K562 (cell line): ENCODE results near the gene PAQR4. TPM values are rescaled to one million over a fixed set of nuclear protein-coding genes. Genes with fewer than 3 reads are reported as not detected.
A peak's percentile ranks its signal among the peaks of the same experiment; 100 is the strongest.

ENCODE experiments used
- CTCFL ChIP-seq: IDR thresholded peaks from 2 replicates; pipeline ENCODE4 v1.6.1; 2011; ENCODE audit warnings: borderline replicate concordance, low read depth, mild to moderate bottlenecking, moderate library complexity, low read length; ENCODE audit not compliant: insufficient read depth, poor library complexity, severe bottlenecking
- DDX20 ChIP-seq: fragments of 450-650 bp; IDR thresholded peaks from 2 replicates; pipeline ENCODE4 v1.6.1; 2016; ENCODE audit warnings: missing genetic modification characterization, low read depth, mild to moderate bottlenecking, missing compliant biosample characterization, moderate library complexity
- FOS ChIP-seq: IDR thresholded peaks from 3 replicates; pipeline ENCODE4 v1.6.1; 2011; ENCODE audit not compliant: insufficient read length; ENCODE audit errors: extremely low read depth
- HBP1 ChIP-seq: fragments of 450-650 bp; formaldehyde crosslinking; IDR thresholded peaks from 2 replicates; pipeline ENCODE4 v1.4.0; 2022; ENCODE audit warnings: missing genetic modification characterization
- ILK ChIP-seq: fragments of 450-650 bp; IDR thresholded peaks from 2 replicates; pipeline ENCODE4 v1.6.1; 2016; ENCODE audit warnings: missing genetic modification characterization, low read depth, mild to moderate bottlenecking, missing compliant biosample characterization, moderate library complexity, borderline replicate concordance
- MECOM ChIP-seq: fragments of 250-450 bp; sonication (Bioruptor Pico); IDR thresholded peaks from 2 replicates; pipeline ENCODE4 v1.8.0; 2022; ENCODE audit warnings: inconsistent platforms
- RAD21 ChIP-seq, 2 experiments: fragments of 250-450 bp in 1 of 2; fragments of 450-650 bp in 1 of 2; sonication (Bioruptor Pico) in 1 of 2; formaldehyde crosslinking in 1 of 2; IDR thresholded peaks in 1 of 2; conservative IDR thresholded peaks in 1 of 2; 2 replicates each; pipeline versions ENCODE4 v1.4.0 to v1.8.0; 2020 to 2022; ENCODE audit warnings: mild to moderate bottlenecking in 2 of 2, moderate library complexity in 1 of 2
- RB1 ChIP-seq: fragments of 450-650 bp; IDR thresholded peaks from 2 replicates; pipeline ENCODE4 v1.6.1; 2017; ENCODE audit warnings: low read depth, mild to moderate bottlenecking
- RNF219 ChIP-seq: fragments of 250-450 bp; sonication (Bioruptor Pico); IDR thresholded peaks from 2 replicates; pipeline ENCODE4 v1.5.0; 2022; ENCODE audit warnings: mild to moderate bottlenecking
- SAP30 ChIP-seq: fragments of 200-600 bp; sonication (generic); IDR thresholded peaks from 2 replicates; pipeline ENCODE4 v1.6.1; 2012; ENCODE audit warnings: borderline replicate concordance, low read depth, mild to moderate bottlenecking, moderate library complexity, low read length, control low read depth, inconsistent platforms; ENCODE audit not compliant: insufficient read depth, poor library complexity, severe bottlenecking
- SNRNP70 ChIP-seq: fragments of 200-400 bp; formaldehyde crosslinking; optimal IDR thresholded peaks from 2 replicates; pipeline ENCODE3; 2017; ENCODE audit warnings: low read depth, low read length
- TEAD1 ChIP-seq, 2 experiments: fragments of 450-650 bp in 1 of 2; sonication (generic) in 1 of 2; formaldehyde crosslinking; IDR thresholded peaks; 2 replicates each; pipeline versions ENCODE4 v1.4.0 to v1.8.0; 2020 to 2022; ENCODE audit warnings: mild to moderate bottlenecking in 2 of 2, missing genetic modification reagents in 1 of 2
- ZNF165 ChIP-seq: fragments of 250-450 bp; sonication (Bioruptor Pico); IDR thresholded peaks from 2 replicates; pipeline ENCODE4 v1.4.0; 2020; ENCODE audit warnings: borderline replicate concordance
- ZNF695 ChIP-seq: fragments of 450-650 bp; formaldehyde crosslinking; IDR thresholded peaks from 2 replicates; pipeline ENCODE4 v1.4.0; 2020; ENCODE audit warnings: mild to moderate bottlenecking, moderate library complexity
- polyA plus RNA-seq, 8 experiments: library from polyadenylated mRNA; depleted of rRNA in 4 of 8; stranded (reverse) in 5 of 8; unstranded in 3 of 8; fragments of >200 nt; fragmentation: Nextera tagmentation in 2 of 8; fragmentation: Illumina TruSeq in 1 of 8; extraction: Ambion mirVana in 2 of 8; extraction: Trizol in 1 of 8; gene quantifications; 2 replicates each; pipeline versions ENCODE4 v1.2.1 to v1.2.3, GENCODE V29; 2011 to 2014; ENCODE audit warnings: inconsistent platforms in 1 of 8, missing spikeins in 1 of 8
- total RNA-seq, 7 experiments: library from RNA; depleted of rRNA in 6 of 7; stranded (reverse); fragments of >200 nt in 6 of 7; fragmentation: Illumina TruSeq in 2 of 7; extraction: Trizol in 2 of 7; gene quantifications; 2 replicates each; pipeline versions ENCODE4 v1.2.1 to v1.2.3, GENCODE V29; 2011 to 2021; ENCODE audit warnings: low replicate concordance in 1 of 7
- TF ChIP-seq, protein P1 (sequence below): fragments of 450-650 bp; formaldehyde crosslinking; conservative IDR thresholded peaks from 2 replicates; pipeline ENCODE4 v1.4.0; 2022; ENCODE audit warnings: mild to moderate bottlenecking, missing genetic modification characterization

The PAQR4 gene
- total and polyA plus RNA-seq, 9 of the 15 experiments (the other 6 are each of a cell fraction or from before 2014, with no cell fraction given), result 0.62 to 40.4 (median 19.5) TPM

DNA sequence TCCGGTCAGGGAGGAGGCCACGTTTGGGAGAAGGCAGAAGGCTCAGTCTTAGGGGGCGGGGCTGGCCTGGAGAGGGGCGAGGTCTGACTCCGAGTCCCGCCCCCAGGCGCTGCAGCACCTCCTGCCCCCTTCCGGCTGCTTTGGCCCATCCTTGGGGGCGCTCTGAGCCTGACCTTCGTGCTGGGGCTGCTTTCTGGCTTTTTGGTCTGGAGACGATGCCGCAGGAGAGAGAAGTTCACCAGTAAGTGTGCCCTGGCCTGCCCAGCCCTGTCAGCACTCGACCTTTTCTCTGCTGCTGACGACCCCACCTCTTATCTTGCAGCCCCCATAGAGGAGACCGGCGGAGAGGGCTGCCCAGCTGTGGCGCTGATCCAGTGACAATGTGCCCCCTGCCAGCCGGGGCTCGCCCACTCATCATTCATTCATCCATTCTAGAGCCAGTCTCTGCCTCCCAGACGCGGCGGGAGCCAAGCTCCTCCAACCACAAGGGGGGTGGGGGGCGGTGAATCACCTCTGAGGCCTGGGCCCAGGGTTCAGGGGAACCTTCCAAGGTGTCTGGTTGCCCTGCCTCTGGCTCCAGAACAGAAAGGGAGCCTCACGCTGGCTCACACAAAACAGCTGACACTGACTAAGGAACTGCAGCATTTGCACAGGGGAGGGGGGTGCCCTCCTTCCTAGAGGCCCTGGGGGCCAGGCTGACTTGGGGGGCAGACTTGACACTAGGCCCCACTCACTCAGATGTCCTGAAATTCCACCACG, 52.5 kb downstream of the PAQR4 start (continued):
- TF ChIP-seq SAP30 (no peak), HBP1 (no peak), RAD21 (CRISPR knock-in tag; conservative IDR thresholded peaks at IDR 0.05 in 1 of 2, IDR thresholded peaks at IDR 0.05 in 1 of 2) (peak; percentile 36 to 37; a peak in 3 of 4 replicates), SNRNP70 (no peak), TEAD1 (CRISPR knock-in tag; IDR thresholded peaks at IDR 0.05) (peak in 1 of 2 experiments; percentile 35; a peak in 1 of 4 replicates), DDX20 (tag) (no peak), CTCFL (peak; percentile 72), RB1 (peak; percentile 43; the same call in 1 of the 2 replicates), ZNF695 (CRISPR knock-in tag) (no peak), MECOM (no peak), FOS (no peak), RNF219 (no peak), ZNF165 (CRISPR knock-in tag) (no peak), ILK (tag) (no peak)
- TF ChIP-seq, protein P1, sequence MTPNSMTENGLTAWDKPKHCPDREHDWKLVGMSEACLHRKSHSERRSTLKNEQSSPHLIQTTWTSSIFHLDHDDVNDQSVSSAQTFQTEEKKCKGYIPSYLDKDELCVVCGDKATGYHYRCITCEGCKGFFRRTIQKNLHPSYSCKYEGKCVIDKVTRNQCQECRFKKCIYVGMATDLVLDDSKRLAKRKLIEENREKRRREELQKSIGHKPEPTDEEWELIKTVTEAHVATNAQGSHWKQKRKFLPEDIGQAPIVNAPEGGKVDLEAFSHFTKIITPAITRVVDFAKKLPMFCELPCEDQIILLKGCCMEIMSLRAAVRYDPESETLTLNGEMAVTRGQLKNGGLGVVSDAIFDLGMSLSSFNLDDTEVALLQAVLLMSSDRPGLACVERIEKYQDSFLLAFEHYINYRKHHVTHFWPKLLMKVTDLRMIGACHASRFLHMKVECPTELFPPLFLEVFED (CRISPR knock-in tag), result no peak
